IMR-90 (cell line): ENCODE results near the gene PGGHG. TPM values are rescaled to one million over a fixed set of nuclear protein-coding genes. Genes with fewer than 3 reads are reported as not detected.

Experiments used
- ATAC-seq: fragments of 200-7000 bp; cut with Tn5 transposase; 2 replicates; pipeline ENCODE4 v1.9.1; 2020; ENCODE audit warnings: low read depth, mild to moderate bottlenecking, moderate library complexity
- BruUV-seq: library from RNA; stranded (reverse); fragments of 400-500 nt; replicated peaks from 2 replicates; lab custom pipeline; 2021; lab: Mats Ljungman, UMichigan
- CTCF ChIA-PET: fragments of 300-600 bp; formaldehyde crosslinking; extraction: SDS; loops from one replicate; lab custom pipeline; 2021; ENCODE audit warnings: antibody characterized with exemption; lab: Yijun Ruan, JAX
- POLR2A ChIA-PET: fragments of 300-600 bp; sonication (Branson Sonifier 250); formaldehyde crosslinking; loops from one replicate; lab custom pipeline; 2022; ENCODE audit warnings: antibody characterized with exemption; ENCODE audit not compliant: unreplicated experiment; lab: Charles Lee
- DNase-seq: peaks from one replicate; pipeline ENCODE4 v3.0.0; 2013
- H2AFZ ChIP-seq: replicated peaks from 2 replicates; pipeline ENCODE3; 2013; ENCODE audit warnings: low read length, mild to moderate bottlenecking; ENCODE audit not compliant: poor library complexity
- H2AK5ac ChIP-seq: 2 replicates; pipeline ENCODE4 v1.6.1; 2013; ENCODE audit warnings: low read depth, low read length, inconsistent platforms
- H2AK9ac ChIP-seq: replicated peaks from 2 replicates; pipeline ENCODE3; 2013; ENCODE audit warnings: mild to moderate bottlenecking, low read depth, low read length, moderate library complexity; ENCODE audit not compliant: poor library complexity
- H2BK120ac ChIP-seq: 2 replicates; pipeline ENCODE4 v1.6.1; 2013; ENCODE audit warnings: low read depth, low read length, inconsistent platforms
- H2BK15ac ChIP-seq: 3 replicates; pipeline ENCODE4 v1.6.1; 2013; ENCODE audit warnings: low read depth, low read length, inconsistent platforms
- H2BK20ac ChIP-seq: 2 replicates; pipeline ENCODE4 v1.6.1; 2013; ENCODE audit warnings: low read depth, mild to moderate bottlenecking, inconsistent platforms, low read length, moderate library complexity
- H2BK5ac ChIP-seq: 2 replicates; pipeline ENCODE4 v1.6.1; 2013; ENCODE audit warnings: mild to moderate bottlenecking, low read depth, low read length, inconsistent platforms; ENCODE audit not compliant: poor library complexity, severe bottlenecking
- H3K14ac ChIP-seq: replicated peaks from 2 replicates; pipeline ENCODE4 v1.6.1; 2013; ENCODE audit warnings: low read depth, low read length, inconsistent platforms
- H3K18ac ChIP-seq: 2 replicates; pipeline ENCODE4 v1.6.1; 2013; ENCODE audit warnings: low read depth, low read length, control low read depth
- H3K23ac ChIP-seq: 2 replicates; pipeline ENCODE4 v1.6.1; 2013; ENCODE audit warnings: low read depth, low read length, inconsistent platforms
- H3K27ac ChIP-seq: 2 replicates; pipeline ENCODE4 v1.5.1; 2013; ENCODE audit warnings: mild to moderate bottlenecking, control low read depth, low read length; ENCODE audit not compliant: insufficient read depth
- H3K27me3 ChIP-seq: 2 replicates; pipeline ENCODE4 v1.6.1; 2013; ENCODE audit warnings: low read length; ENCODE audit not compliant: control insufficient read depth, insufficient read depth
- H3K36me3 ChIP-seq: 2 replicates; pipeline ENCODE4 v1.6.1; 2013; ENCODE audit warnings: low read length, mixed read lengths; ENCODE audit not compliant: control insufficient read depth, insufficient read depth
- H3K4ac ChIP-seq: 2 replicates; pipeline ENCODE4 v1.6.1; 2013; ENCODE audit warnings: low read depth, low read length, inconsistent platforms
- H3K4me1 ChIP-seq: 2 replicates; pipeline ENCODE4 v1.6.1; 2013; ENCODE audit warnings: low read length, mixed read lengths; ENCODE audit not compliant: control insufficient read depth, insufficient read depth
- H3K4me2 ChIP-seq: 2 replicates; pipeline ENCODE4 v1.6.1; 2013; ENCODE audit warnings: low read depth, mild to moderate bottlenecking, control low read depth, low read length, moderate library complexity
- H3K4me3 ChIP-seq: 2 replicates; pipeline ENCODE4 v1.5.1; 2013; ENCODE audit warnings: low read depth, mild to moderate bottlenecking, control low read depth, low read length, moderate library complexity; ENCODE audit not compliant: insufficient read depth
- H3K56ac ChIP-seq: 2 replicates; pipeline ENCODE4 v1.6.1; 2013; ENCODE audit warnings: low read length, inconsistent platforms; ENCODE audit not compliant: insufficient read depth; ENCODE audit errors: extremely low read depth
- H3K79me1 ChIP-seq, 2 experiments: 2 replicates each; pipeline ENCODE4 v1.6.1; 2013; ENCODE audit warnings: low read length in 2 of 2, inconsistent platforms in 1 of 2, low read depth in 1 of 2
- H3K9ac ChIP-seq: 2 replicates; pipeline ENCODE4 v1.6.1; 2013; ENCODE audit warnings: low read depth, low read length, control low read depth
- H3K9me1 ChIP-seq: 2 replicates; pipeline ENCODE4 v1.6.1; 2013; ENCODE audit warnings: low read length, inconsistent platforms; ENCODE audit not compliant: insufficient read depth
- H3K9me3 ChIP-seq: 2 replicates; pipeline ENCODE4 v1.6.1; 2013; ENCODE audit warnings: low read length; ENCODE audit not compliant: control insufficient read depth, insufficient read depth
- H4K20me1 ChIP-seq: 2 replicates; pipeline ENCODE4 v1.6.1; 2013; ENCODE audit warnings: low read length, inconsistent platforms; ENCODE audit not compliant: insufficient read depth
- H4K5ac ChIP-seq: 2 replicates; pipeline ENCODE4 v1.6.1; 2013; ENCODE audit warnings: mild to moderate bottlenecking, low read depth, low read length, control low read depth
- H4K8ac ChIP-seq, 2 experiments: 2 replicates each; pipeline ENCODE4 v1.6.1; 2013; ENCODE audit warnings: low read depth in 2 of 2, low read length in 2 of 2, control low read depth in 1 of 2, inconsistent platforms in 1 of 2
- H4K91ac ChIP-seq: 2 replicates; pipeline ENCODE4 v1.6.1; 2013; ENCODE audit warnings: low read depth, low read length, inconsistent platforms; ENCODE audit not compliant: insufficient read depth
- BHLHE40 ChIP-seq: fragments of 150-350 bp; IDR thresholded peaks from 2 replicates; pipeline ENCODE4 v1.6.1; 2016; ENCODE audit warnings: mild to moderate bottlenecking, low read depth, low read length
- CEBPB ChIP-seq: IDR thresholded peaks from 2 replicates; pipeline ENCODE4 v1.6.1; 2012; ENCODE audit warnings: low read depth, low read length, improper control_type of control experiment
- CHD1 ChIP-seq: IDR thresholded peaks from 2 replicates; pipeline ENCODE4 v1.6.1; 2012; ENCODE audit warnings: low read depth, low read length, improper control_type of control experiment
- FOS ChIP-seq: fragments of 150-350 bp; IDR thresholded peaks from 2 replicates; pipeline ENCODE4 v1.6.1; 2016; ENCODE audit warnings: low read depth, low read length
- MAZ ChIP-seq: IDR thresholded peaks from 2 replicates; pipeline ENCODE4 v1.6.1; 2012; ENCODE audit warnings: low read depth, mild to moderate bottlenecking, low read length, improper control_type of control experiment, moderate library complexity, borderline replicate concordance
- MXI1 ChIP-seq: IDR thresholded peaks from 2 replicates; pipeline ENCODE4 v1.6.1; 2012; ENCODE audit warnings: low read depth, mild to moderate bottlenecking, low read length, moderate library complexity, borderline replicate concordance
- NFE2L2 ChIP-seq: fragments of 150-350 bp; IDR thresholded peaks from 2 replicates; pipeline ENCODE4 v1.6.1; 2016; ENCODE audit warnings: low read depth, mild to moderate bottlenecking, low read length
- POLR2A ChIP-seq: IDR thresholded peaks from 2 replicates; pipeline ENCODE4 v1.6.1; 2012; ENCODE audit warnings: mild to moderate bottlenecking, low read depth, low read length
- RAD21 ChIP-seq: IDR thresholded peaks from 2 replicates; pipeline ENCODE4 v1.6.1; 2012; ENCODE audit warnings: low read length, improper control_type of control experiment
- RCOR1 ChIP-seq: IDR thresholded peaks from 2 replicates; pipeline ENCODE4 v1.6.1; 2012; ENCODE audit warnings: mild to moderate bottlenecking, low read length, improper control_type of control experiment; ENCODE audit not compliant: insufficient replicate concordance
- RFX5 ChIP-seq: IDR thresholded peaks from 2 replicates; pipeline ENCODE4 v1.8.0; 2012; ENCODE audit warnings: low read depth, mild to moderate bottlenecking, low read length, moderate library complexity
- SMC3 ChIP-seq: fragments of 150-350 bp; IDR thresholded peaks from 2 replicates; pipeline ENCODE4 v1.6.1; 2016; ENCODE audit warnings: low read depth, mild to moderate bottlenecking, antibody characterized with exemption, low read length, moderate library complexity
- WGBS, 2 experiments: methylation state at CpG; one replicate each; pipeline versions ENCODE4 v1.1.5 to v1.1.7; 2013; ENCODE audit warnings: missing lambda C conversion rate in 2 of 2; ENCODE audit not compliant: insufficient read length in 1 of 2; ENCODE audit errors: extremely low coverage in 2 of 2; 5-methylcytosine and 5-hydroxymethylcytosine counted together
- dilution Hi-C: fragments of 300-500 bp; cut with HindIII; formaldehyde crosslinking; loops from one replicate; pipeline ENCODE4 v1.14.3; 2018; ENCODE audit warnings: low sequenced_read_pairs; ENCODE audit not compliant: unreplicated experiment
- in situ Hi-C: fragments of 300-500 bp; cut with MboI; formaldehyde crosslinking; loops from 3 replicates; pipeline ENCODE4 v1.14.3; 2019; ENCODE audit warnings: low sequenced_read_pairs, inconsistent platforms, mixed read lengths
- intact Hi-C: fragments of 100-400 bp; cut with micrococcal nuclease; formaldehyde crosslinking; loops from 2 replicates; pipeline ENCODE4 v1.10.0; 2022
- polyA plus RNA-seq, 3 experiments: library from polyadenylated mRNA; depleted of rRNA; stranded (reverse); fragments of >200 nt; gene quantifications; 2 replicates each; pipeline ENCODE4 v1.2.3, GENCODE V29; 2012; ENCODE audit warnings: low replicate concordance in 1 of 3
- total RNA-seq: library from RNA; depleted of rRNA; stranded (reverse); fragments of >200 nt; gene quantifications from 2 replicates; pipeline ENCODE4 v1.2.3, GENCODE V29; 2012
- TF ChIP-seq, protein P1 (sequence below): fragments of 150-350 bp; IDR thresholded peaks from 2 replicates; pipeline ENCODE4 v1.6.1; 2017; ENCODE audit warnings: mild to moderate bottlenecking, antibody characterized with exemption, low read length, low read depth
- TF ChIP-seq, protein P2 (sequence below): conservative IDR thresholded peaks from 2 replicates; pipeline ENCODE4 v1.5.1; 2012; ENCODE audit warnings: mild to moderate bottlenecking, low read depth, low read length, improper control_type of control experiment

The PGGHG gene
- total and polyA plus RNA-seq, 2 of the 4 experiments (the other 2 are of a cell fraction), result 1.8 to 17.0 TPM

DNA sequence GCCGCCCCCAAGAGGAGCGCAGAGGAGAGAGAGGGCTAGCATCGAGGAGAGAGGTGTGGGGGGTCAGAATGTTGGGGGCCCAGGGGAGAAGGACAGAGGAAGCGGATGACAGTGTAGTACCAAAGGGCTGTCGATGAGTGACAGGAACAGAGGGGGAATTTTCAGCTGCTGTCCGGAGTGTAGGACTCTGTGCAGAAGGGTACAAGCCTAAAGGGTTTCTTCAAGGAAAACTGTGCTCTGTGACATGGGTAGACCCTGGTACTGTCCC lies 16.1 kb upstream of the PGGHG start:
- H2AK5ac ChIP-seq, result no peak overlapping the region
- no TSS peak for BruUV-seq
- no peak overlapping the region for H2AK9ac ChIP-seq
- TF ChIP-seq MXI1 (no peak), RCOR1 (no peak), BHLHE40 (no peak), CEBPB (no peak), MAZ (no peak), FOS (no peak), SMC3 (no peak), CHD1 (no peak), NFE2L2 (no peak), RAD21 (no peak), POLR2A (no peak), RFX5 (no peak)
- TF ChIP-seq, protein P1, sequence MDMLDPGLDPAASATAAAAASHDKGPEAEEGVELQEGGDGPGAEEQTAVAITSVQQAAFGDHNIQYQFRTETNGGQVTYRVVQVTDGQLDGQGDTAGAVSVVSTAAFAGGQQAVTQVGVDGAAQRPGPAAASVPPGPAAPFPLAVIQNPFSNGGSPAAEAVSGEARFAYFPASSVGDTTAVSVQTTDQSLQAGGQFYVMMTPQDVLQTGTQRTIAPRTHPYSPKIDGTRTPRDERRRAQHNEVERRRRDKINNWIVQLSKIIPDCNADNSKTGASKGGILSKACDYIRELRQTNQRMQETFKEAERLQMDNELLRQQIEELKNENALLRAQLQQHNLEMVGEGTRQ, result no peak
- TF ChIP-seq, protein P2, sequence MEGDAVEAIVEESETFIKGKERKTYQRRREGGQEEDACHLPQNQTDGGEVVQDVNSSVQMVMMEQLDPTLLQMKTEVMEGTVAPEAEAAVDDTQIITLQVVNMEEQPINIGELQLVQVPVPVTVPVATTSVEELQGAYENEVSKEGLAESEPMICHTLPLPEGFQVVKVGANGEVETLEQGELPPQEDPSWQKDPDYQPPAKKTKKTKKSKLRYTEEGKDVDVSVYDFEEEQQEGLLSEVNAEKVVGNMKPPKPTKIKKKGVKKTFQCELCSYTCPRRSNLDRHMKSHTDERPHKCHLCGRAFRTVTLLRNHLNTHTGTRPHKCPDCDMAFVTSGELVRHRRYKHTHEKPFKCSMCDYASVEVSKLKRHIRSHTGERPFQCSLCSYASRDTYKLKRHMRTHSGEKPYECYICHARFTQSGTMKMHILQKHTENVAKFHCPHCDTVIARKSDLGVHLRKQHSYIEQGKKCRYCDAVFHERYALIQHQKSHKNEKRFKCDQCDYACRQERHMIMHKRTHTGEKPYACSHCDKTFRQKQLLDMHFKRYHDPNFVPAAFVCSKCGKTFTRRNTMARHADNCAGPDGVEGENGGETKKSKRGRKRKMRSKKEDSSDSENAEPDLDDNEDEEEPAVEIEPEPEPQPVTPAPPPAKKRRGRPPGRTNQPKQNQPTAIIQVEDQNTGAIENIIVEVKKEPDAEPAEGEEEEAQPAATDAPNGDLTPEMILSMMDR, result no peak
- CTCF ChIA-PET, result no interaction called here
- H4K91ac ChIP-seq, result no peak overlapping the region
- WGBS, 2 experiments, result 80% methylated on average over 1 of the region's 6 CpGs; no CpG with 5 or more reads in 1 of the 2 experiments
- no peak overlapping the region for H3K9ac ChIP-seq
- DNase-seq (no peak), ATAC-seq (no peak)
- in situ Hi-C loops (no loop called here), dilution Hi-C loops (no loop called here), intact Hi-C loops (no loop called here)
- H3K79me1 ChIP-seq, result no peaks in the 10 kb centered on the region
- no peak overlapping the region for H3K56ac ChIP-seq
- no peak overlapping the region for H2AFZ ChIP-seq
- no peaks in the 10 kb centered on the region for H4K20me1 ChIP-seq
- H3K18ac ChIP-seq, result no peak overlapping the region
- H4K8ac ChIP-seq, result no peak overlapping the region
- no peak overlapping the region for H3K4ac ChIP-seq
- POLR2A ChIA-PET, result no interaction called here
- no peaks in the 10 kb centered on the region for H3K9me1 ChIP-seq
- H3K27ac ChIP-seq, result no peak overlapping the region
- H2BK120ac ChIP-seq, result no peak overlapping the region
- peaks cover 6% of the 10 kb centered on the region for H3K9me3 ChIP-seq
- H3K4me2 ChIP-seq, result no peak overlapping the region
- no peak overlapping the region for H2BK15ac ChIP-seq
- no peak overlapping the region for H2BK5ac ChIP-seq
- H3K36me3 ChIP-seq, result no peaks in the 10 kb centered on the region
- H4K5ac ChIP-seq, result no peak overlapping the region
- peaks cover 52% of the 10 kb centered on the region for H3K27me3 ChIP-seq
- no peak overlapping the region for H3K4me3 ChIP-seq
- no peak overlapping the region for H3K23ac ChIP-seq
- no peak overlapping the region for H3K14ac ChIP-seq
- H2BK20ac ChIP-seq, result no peak overlapping the region
- no peaks in the 10 kb centered on the region for H3K4me1 ChIP-seq
